ENCODE measurements around the gene SSTR5. TPM values are rescaled to one million over a fixed set of nuclear protein-coding genes. Genes with fewer than 3 reads are reported as not detected.

Gene SSTR5
- total and polyA plus RNA-seq, 2 donors (not counting 1 experiment from before 2014, with no cell fraction given) = not detected

GRCh38 chr16:1088295-1089170, 16.0 kb downstream of the SSTR5 start:
- Histone ChIP-seq H3K4me3 (ENCODE audit: control extremely low read depth in 1 of 5, extremely low read depth in 1 of 5, insufficient read depth in 1 of 5, low read depth in 2 of 5, low read length in 4 of 5) (no peak overlapping the region), H3K9me3 (ENCODE audit: control extremely low read depth in 1 of 3, control insufficient read depth in 2 of 3, insufficient read depth in 1 of 3, low read length in 2 of 3) (peaks cover 0 to 35% (median 14%) of the 10 kb centered on the region in 3 donors), H4K20me1 (ENCODE audit: control insufficient read depth, insufficient read depth, low read length, poor library complexity, severe bottlenecking) (no peaks in the 10 kb centered on the region), H3K27ac (ENCODE audit: low read length in 2 of 2) (no peak overlapping the region), H3K36me3 (replicated peaks in 1 of 2; ENCODE audit: control extremely low read depth in 1 of 2, control insufficient read depth in 1 of 2, extremely low read depth in 1 of 2, insufficient read depth in 2 of 2, low read length in 1 of 2) (no peaks in the 10 kb centered on the region), H3K9ac (ENCODE audit: low read length) (no peak overlapping the region), H3K27me3 (replicated peaks in 1 of 4; ENCODE audit: control extremely low read depth in 1 of 4, control insufficient read depth in 3 of 4, insufficient read depth in 4 of 4, low read length in 3 of 4) (peaks cover 0 to 32% (median 0%) of the 10 kb centered on the region in 4 experiments), H3K4me2 (replicated peaks; ENCODE audit: low read depth, low read length, poor library complexity, severe bottlenecking) (no peak overlapping the region), H3K79me2 (ENCODE audit: control insufficient read depth, insufficient read depth, low read length) (no peaks in the 10 kb centered on the region), H2AFZ (ENCODE audit: insufficient read depth, low read depth, low read length, poor library complexity, severe bottlenecking) (no peak overlapping the region), H3K4me1 (ENCODE audit: control insufficient read depth in 2 of 2, insufficient read depth in 2 of 2, low read length in 2 of 2) (no peaks in the 10 kb centered on the region)
- WGBS (ENCODE audit: insufficient coverage) = 86% methylated on average over 40 of the region's 40 CpGs
- no peak for ATAC-seq (ENCODE audit: low read depth)
- Mint-ChIP-seq H3K4me3 (no peak overlapping the region), H3K9me3 (ENCODE audit: insufficient read depth) (peaks cover 7% of the 10 kb centered on the region), H3K27me3 (peaks cover 3% of the 10 kb centered on the region), H3K27ac (no peak overlapping the region), H3K4me1 (no peaks in the 10 kb centered on the region)
- ChIA-PET CTCF (no interaction called here), POLR2A (no interaction called here)
- TF ChIP-seq CTCF (IDR thresholded peaks at IDR 0.05) (no peak), EZH2 (IDR thresholded peaks at IDR 0.05; ENCODE audit: borderline replicate concordance, insufficient read depth, low read depth, low read length, poor library complexity, severe bottlenecking) (no peak)
- no peak for DNase-seq
- intact Hi-C loops (cut with micrococcal nuclease) = no loop called here

GRCh38 chr16:1089439-1089821, 16.9 kb downstream of the SSTR5 start:
- Mint-ChIP-seq H3K27ac (no peak overlapping the region), H3K4me3 (no peak overlapping the region), H3K4me1 (no peaks in the 10 kb centered on the region), H3K9me3 (ENCODE audit: insufficient read depth) (peaks cover 7% of the 10 kb centered on the region), H3K27me3 (peaks cover 3% of the 10 kb centered on the region)
- no peaks in the 10 kb centered on the region for H3K79me2 ChIP-seq (ENCODE audit: control insufficient read depth, insufficient read depth, low read length)
- no peak overlapping the region for H3K4me3 ChIP-seq (ENCODE audit: control extremely low read depth in 1 of 5, extremely low read depth in 1 of 5, insufficient read depth in 1 of 5, low read depth in 2 of 5, low read length in 4 of 5)
- H3K36me3 ChIP-seq (replicated peaks in 1 of 2; ENCODE audit: control extremely low read depth in 1 of 2, control insufficient read depth in 1 of 2, extremely low read depth in 1 of 2, insufficient read depth in 2 of 2, low read length in 1 of 2) = no peaks in the 10 kb centered on the region
- CTCF ChIA-PET = no interaction called here
- peaks cover 0 to 31% (median 0%) of the 10 kb centered on the region in 4 experiments for H3K27me3 ChIP-seq (replicated peaks in 1 of 4; ENCODE audit: control extremely low read depth in 1 of 4, control insufficient read depth in 3 of 4, insufficient read depth in 4 of 4, low read length in 3 of 4)
- H2AFZ ChIP-seq (ENCODE audit: insufficient read depth, low read depth, low read length, poor library complexity, severe bottlenecking) = no peak overlapping the region
- H4K20me1 ChIP-seq (ENCODE audit: control insufficient read depth, insufficient read depth, low read length, poor library complexity, severe bottlenecking) = no peaks in the 10 kb centered on the region
- POLR2A ChIA-PET = no interaction called here
- 79% methylated on average over 17 of the region's 17 CpGs for WGBS (ENCODE audit: insufficient coverage)
- peaks cover 0 to 28% (median 14%) of the 10 kb centered on the region in 3 donors for H3K9me3 ChIP-seq (ENCODE audit: control extremely low read depth in 1 of 3, control insufficient read depth in 2 of 3, insufficient read depth in 1 of 3, low read length in 2 of 3)
- H3K9ac ChIP-seq (ENCODE audit: low read length) = no peak overlapping the region
- no peak overlapping the region for H3K27ac ChIP-seq (ENCODE audit: low read length in 2 of 2)
- H3K4me2 ChIP-seq (replicated peaks; ENCODE audit: low read depth, low read length, poor library complexity, severe bottlenecking) = no peak overlapping the region
- DNase-seq (no peak), ATAC-seq (ENCODE audit: low read depth) (no peak)
- no peak for TF ChIP-seq CTCF (IDR thresholded peaks at IDR 0.05)
- TF ChIP-seq EZH2 (IDR thresholded peaks at IDR 0.05; ENCODE audit: borderline replicate concordance, insufficient read depth, low read depth, low read length, poor library complexity, severe bottlenecking) = no peak
- no peaks in the 10 kb centered on the region for H3K4me1 ChIP-seq (ENCODE audit: control insufficient read depth in 2 of 2, insufficient read depth in 2 of 2, low read length in 2 of 2)
- intact Hi-C loops (cut with micrococcal nuclease) = no loop called here

Data from B cell (primary cell).